Memory B cell (primary cell): ENCODE measurements around the gene SLC6A19.

Experiments used
- ATAC-seq: fragments of 150-1000 bp; cut with Tn5 transposase; 2 replicates; pipeline ENCODE4 v1.10.0; 2021; ENCODE audit warnings: low read depth, mild to moderate bottlenecking, moderate library complexity
- DNase-seq, 2 donors: peaks; one replicate each; pipeline ENCODE4 v3.0.0; 2022; ENCODE audit warnings: low spot score in 2 of 2
- H3K27ac Mint-ChIP-seq: one replicate; pipeline ENCODE4 v1.8.0; 2022; ENCODE audit warnings: mild to moderate bottlenecking, moderate library complexity, mixed read lengths
- H3K27me3 Mint-ChIP-seq: one replicate; pipeline ENCODE4 v1.8.0; 2022; ENCODE audit warnings: mixed read lengths
- H3K36me3 Mint-ChIP-seq: one replicate; pipeline ENCODE4 v1.8.0; 2022; ENCODE audit warnings: mild to moderate bottlenecking, mixed read lengths
- H3K4me1 Mint-ChIP-seq: one replicate; pipeline ENCODE4 v1.8.0; 2022; ENCODE audit warnings: mixed read lengths
- H3K4me3 Mint-ChIP-seq: one replicate; pipeline ENCODE4 v1.8.0; 2022; ENCODE audit warnings: mild to moderate bottlenecking, moderate library complexity, mixed read lengths
- H3K9me3 Mint-ChIP-seq: one replicate; pipeline ENCODE4 v1.8.0; 2022; ENCODE audit warnings: mixed read lengths

Gene SLC6A19

GRCh38 chr5:1202026-1202797, 817 bp downstream of the SLC6A19 start:
- DNase-seq, result no peak
- Mint-ChIP-seq H3K36me3 (no peaks in the 10 kb centered on the region), H3K9me3 (no peaks in the 10 kb centered on the region), H3K27me3 (peaks cover 6% of the 10 kb centered on the region), H3K4me1 (no peaks in the 10 kb centered on the region), H3K4me3 (no peak overlapping the region), H3K27ac (no peak overlapping the region)
- no peak for ATAC-seq

- H3K9me3 Mint-ChIP-seq, result no peaks in the 10 kb centered on the region
- peaks cover 9% of the 10 kb centered on the region for H3K27me3 Mint-ChIP-seq
- H3K36me3 Mint-ChIP-seq, result no peaks in the 10 kb centered on the region
- H3K4me3 Mint-ChIP-seq, result no peak overlapping the region
- DNase-seq, result no peak
- no peaks in the 10 kb centered on the region for H3K4me1 Mint-ChIP-seq
- no peak overlapping the region for H3K27ac Mint-ChIP-seq
- ATAC-seq, result no peak
Observed at GRCh38 chr5:1202798-1203185, 1.4 kb downstream of the SLC6A19 start.

GRCh38 chr5:1203311-1203967, 2.0 kb downstream of the SLC6A19 start:
- Mint-ChIP-seq H3K27ac (no peak overlapping the region), H3K9me3 (no peaks in the 10 kb centered on the region), H3K4me1 (no peaks in the 10 kb centered on the region), H3K27me3 (peaks cover 9% of the 10 kb centered on the region), H3K36me3 (no peaks in the 10 kb centered on the region), H3K4me3 (no peak overlapping the region)
- ATAC-seq (no peak), DNase-seq (no peak)

DNA sequence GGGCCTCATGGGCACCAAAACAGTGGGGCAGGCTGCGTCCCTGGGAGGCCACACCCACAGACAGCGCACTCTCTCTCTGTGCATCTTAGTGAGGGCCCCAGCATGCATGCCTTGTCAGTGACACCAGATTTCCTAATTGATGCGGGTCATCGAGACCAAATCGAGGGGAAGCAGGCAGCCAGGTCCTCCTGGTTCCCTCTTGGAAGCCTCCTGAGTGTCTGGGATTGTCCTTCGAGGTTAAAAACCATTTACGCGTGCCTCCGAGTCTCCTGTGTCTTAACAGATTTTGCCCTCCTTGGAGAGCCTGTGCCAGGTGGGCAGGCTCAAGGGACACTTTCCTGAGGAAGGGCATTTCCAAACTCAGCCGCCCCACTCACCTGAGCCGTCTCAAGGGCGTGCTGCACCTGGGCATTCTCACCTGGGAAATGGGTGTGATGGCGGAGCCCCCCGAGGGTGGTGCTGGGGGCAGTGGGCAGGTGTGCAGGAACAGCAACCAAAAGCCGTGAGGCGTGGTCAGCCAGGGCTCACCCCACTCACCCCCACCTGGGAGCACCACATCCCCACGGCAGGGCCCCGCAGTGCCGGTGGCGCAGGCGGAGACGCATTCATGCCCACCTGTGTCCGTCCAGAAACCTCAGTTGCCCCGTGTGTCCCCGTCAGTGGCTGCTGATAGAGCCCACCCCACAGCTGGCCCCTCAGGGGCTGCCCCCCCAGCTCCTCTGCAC, 2.7 kb downstream of the SLC6A19 start:
- no peak for ATAC-seq
- Mint-ChIP-seq H3K27me3 (peaks cover 9% of the 10 kb centered on the region), H3K4me3 (no peak overlapping the region), H3K9me3 (no peaks in the 10 kb centered on the region), H3K4me1 (no peaks in the 10 kb centered on the region), H3K27ac (no peak overlapping the region), H3K36me3 (no peaks in the 10 kb centered on the region)
- no peak for DNase-seq

GRCh38 chr5:1204693-1205242, 3.4 kb downstream of the SLC6A19 start:
- DNase-seq, result no peak
- Mint-ChIP-seq H3K36me3 (no peaks in the 10 kb centered on the region), H3K27ac (no peak overlapping the region), H3K4me3 (no peak overlapping the region), H3K9me3 (no peaks in the 10 kb centered on the region), H3K27me3 (peaks cover 14% of the 10 kb centered on the region), H3K4me1 (no peaks in the 10 kb centered on the region)
- ATAC-seq, result no peak

DNA sequence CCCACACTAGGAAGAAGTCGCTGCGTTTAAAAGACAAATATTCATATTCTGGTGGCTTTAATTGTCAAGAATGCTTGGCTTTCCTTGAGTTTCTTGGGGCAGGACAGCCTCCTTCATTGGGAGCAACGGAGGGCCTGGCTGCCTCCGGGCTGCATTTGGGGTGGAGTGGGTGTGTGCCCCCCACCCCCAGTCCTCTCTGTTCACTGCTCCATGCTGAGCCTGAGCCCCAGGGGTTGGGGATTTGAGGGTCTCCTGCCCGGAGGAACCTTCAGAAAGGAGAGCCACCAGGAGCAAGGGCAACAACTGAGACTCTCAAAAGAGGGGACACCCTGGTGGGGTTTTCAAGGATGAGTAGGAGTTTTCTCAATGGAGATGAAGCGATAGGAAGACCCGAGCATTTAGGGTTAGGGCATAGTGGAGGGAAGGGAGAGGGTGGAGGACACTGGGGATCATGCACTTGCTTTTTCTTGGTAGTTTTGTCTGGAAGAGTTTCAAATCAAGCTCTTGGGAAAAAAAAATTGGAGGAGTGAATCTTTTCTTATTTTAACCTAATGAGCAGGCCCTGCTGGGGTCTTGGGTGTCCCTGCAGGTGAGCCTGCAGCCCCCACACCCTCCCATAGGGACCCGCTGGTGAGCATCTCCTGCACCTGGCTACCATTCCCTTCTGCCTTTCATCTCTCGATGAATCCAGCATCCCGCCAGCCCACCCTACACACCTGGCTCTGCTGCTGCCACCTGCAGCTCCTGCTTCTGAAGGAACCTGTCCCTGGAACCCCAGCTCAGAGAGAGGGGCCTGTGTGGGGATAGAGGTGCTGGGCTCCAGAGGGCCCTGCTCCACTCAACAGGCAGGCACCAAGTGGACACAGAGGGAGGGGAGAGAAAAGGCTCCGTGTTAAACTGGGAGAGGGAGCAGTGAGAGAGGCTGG, 4.1 kb downstream of the SLC6A19 start:
- no peaks in the 10 kb centered on the region for H3K9me3 Mint-ChIP-seq
- H3K36me3 Mint-ChIP-seq, result no peaks in the 10 kb centered on the region
- no peak overlapping the region for H3K27ac Mint-ChIP-seq
- H3K27me3 Mint-ChIP-seq, result peaks cover 15% of the 10 kb centered on the region
- H3K4me1 Mint-ChIP-seq, result no peaks in the 10 kb centered on the region
- no peak overlapping the region for H3K4me3 Mint-ChIP-seq
- ATAC-seq (no peak), DNase-seq (no peak)

DNA sequence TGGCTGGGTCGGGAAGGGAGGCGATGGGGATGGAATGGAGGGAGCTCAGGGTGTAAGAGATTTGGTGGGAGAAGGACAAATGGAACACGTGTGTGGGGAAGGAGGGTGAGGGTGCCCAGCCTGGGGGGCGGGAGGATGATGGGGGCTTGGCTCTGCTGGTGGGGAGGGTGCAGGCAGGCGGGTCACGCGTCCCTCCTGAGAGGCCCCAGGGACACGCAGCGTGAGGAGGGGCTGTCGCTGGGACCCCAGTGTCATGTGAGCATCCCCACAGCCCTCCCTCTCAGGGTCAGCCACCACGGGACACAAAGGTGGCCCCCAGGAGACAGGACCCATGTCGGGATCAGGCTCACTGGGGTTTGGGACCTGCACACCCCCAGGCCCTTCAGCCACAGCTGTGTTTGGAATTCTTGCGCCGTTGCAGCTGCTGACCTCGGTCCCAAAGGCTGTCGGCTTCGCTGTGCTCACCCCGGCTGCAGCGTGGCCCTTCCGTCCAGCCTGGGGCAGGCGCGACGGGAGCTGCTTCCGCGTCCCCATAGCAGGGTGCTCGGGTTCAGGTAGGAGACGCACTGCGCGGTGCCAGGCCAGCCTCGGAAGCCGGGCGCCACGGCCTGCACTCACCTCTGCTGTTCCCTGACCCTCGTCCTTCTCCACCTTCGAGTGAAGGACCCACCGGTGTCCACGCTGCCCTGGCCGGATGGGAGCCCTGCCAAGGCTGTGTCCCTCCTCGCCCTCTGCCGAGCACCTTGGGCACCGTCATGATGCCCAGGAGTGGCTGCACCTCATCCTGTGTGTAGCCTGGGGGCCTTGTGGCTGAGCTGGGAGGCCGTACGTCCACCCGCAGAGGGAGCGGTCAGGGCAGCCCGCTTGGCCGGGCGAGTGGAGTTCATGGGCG, 5.4 kb downstream of the SLC6A19 start:
- ATAC-seq (no peak), DNase-seq (no peak)
- H3K4me3 Mint-ChIP-seq, result no peak overlapping the region
- H3K27ac Mint-ChIP-seq, result no peak overlapping the region
- H3K36me3 Mint-ChIP-seq, result no peaks in the 10 kb centered on the region
- no peaks in the 10 kb centered on the region for H3K9me3 Mint-ChIP-seq
- no peaks in the 10 kb centered on the region for H3K4me1 Mint-ChIP-seq
- peaks cover 15% of the 10 kb centered on the region for H3K27me3 Mint-ChIP-seq

GRCh38 chr5:1207555-1207954, 6.2 kb downstream of the SLC6A19 start:
- ATAC-seq (no peak), DNase-seq (no peak)
- Mint-ChIP-seq H3K9me3 (no peaks in the 10 kb centered on the region), H3K36me3 (no peaks in the 10 kb centered on the region), H3K27me3 (peaks cover 15% of the 10 kb centered on the region), H3K4me1 (no peaks in the 10 kb centered on the region), H3K4me3 (no peak overlapping the region), H3K27ac (no peak overlapping the region)

DNA sequence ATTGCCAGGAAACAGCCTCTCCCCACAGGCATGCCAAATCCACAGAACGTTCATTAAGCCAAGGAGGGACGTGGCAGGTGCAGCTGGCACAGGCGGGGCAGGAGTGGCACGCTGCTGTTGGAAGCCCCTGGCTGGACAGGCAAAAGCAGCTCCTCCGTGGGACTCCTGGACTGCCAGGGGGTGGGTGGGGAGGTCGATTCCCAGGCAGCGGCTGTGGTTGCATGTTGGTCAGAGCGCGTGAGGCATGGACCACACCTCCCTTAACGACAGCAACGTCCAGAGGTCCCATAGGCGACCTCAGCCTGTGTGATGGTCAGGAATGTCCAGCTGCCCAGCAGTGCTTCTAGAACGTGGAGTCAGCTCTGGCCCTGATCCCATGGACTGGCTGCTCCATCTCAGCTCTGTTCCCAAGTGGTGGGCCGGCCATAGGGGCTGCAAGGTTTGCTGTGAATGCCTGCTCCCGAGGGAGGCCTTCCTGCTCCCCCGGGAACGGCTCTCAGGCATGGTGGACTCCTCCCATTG, 6.9 kb downstream of the SLC6A19 start:
- Mint-ChIP-seq H3K4me1 (no peaks in the 10 kb centered on the region), H3K9me3 (no peaks in the 10 kb centered on the region), H3K27me3 (peaks cover 15% of the 10 kb centered on the region), H3K4me3 (no peak overlapping the region), H3K36me3 (no peaks in the 10 kb centered on the region), H3K27ac (no peak overlapping the region)
- ATAC-seq, result no peak
- no peak for DNase-seq

DNA sequence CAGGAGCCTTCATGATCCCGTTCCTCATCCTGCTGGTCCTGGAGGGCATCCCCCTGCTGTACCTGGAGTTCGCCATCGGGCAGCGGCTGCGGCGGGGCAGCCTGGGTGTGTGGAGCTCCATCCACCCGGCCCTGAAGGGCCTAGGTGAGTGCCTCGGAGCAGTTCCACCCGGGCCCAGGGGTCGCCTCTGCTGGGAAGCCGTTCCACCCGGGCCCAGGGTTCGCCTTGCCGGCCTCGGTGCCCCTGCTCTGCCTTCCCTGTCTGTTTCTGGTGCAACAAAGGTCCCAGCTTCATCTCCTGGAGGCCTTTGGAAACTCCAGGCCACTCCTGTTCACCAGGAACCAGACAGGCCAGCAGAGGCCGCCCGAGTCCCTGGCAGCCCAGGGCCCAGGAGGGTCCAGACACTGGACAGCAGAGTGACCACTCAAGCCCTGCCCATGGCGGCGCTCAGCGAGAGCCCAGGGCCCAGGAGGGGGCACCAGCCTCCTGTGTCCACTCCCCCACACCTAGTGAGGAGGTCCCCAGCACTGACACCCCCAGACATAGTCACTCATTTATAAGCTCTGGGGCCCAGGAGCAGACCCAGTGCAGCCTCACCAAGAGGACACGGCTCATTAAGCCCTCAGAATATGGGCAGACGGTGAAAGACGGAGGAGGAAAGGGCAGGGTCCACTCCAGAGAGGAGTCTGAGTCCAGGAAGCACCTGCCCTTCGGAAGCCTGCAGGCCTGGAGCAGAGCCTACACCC, 7.5 kb downstream of the SLC6A19 start:
- Mint-ChIP-seq H3K4me1 (no peaks in the 10 kb centered on the region), H3K27ac (no peak overlapping the region), H3K27me3 (peaks cover 15% of the 10 kb centered on the region), H3K4me3 (no peak overlapping the region), H3K9me3 (no peaks in the 10 kb centered on the region), H3K36me3 (no peaks in the 10 kb centered on the region)
- ATAC-seq (no peak), DNase-seq (no peak)

DNA sequence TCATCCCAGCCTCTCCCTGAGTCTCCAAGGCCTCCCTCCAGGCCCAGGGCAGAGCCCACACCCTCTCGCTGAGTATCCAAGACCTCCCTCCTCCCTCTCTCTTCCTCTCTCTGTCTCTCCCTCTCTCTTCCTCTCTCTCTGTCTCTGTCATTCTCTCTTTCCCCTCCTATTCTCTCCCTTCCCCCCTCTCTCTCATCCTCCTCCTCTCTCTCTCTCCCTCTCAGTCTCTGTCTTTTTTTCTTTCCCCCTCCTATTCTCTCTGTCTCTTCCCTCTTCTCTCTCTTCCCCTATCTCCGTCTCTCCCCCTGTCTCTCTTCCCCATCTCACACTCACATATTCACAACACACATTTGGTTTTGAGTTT, 8.1 kb downstream of the SLC6A19 start:
- no peaks in the 10 kb centered on the region for H3K36me3 Mint-ChIP-seq
- ATAC-seq, result no peak
- no peak overlapping the region for H3K27ac Mint-ChIP-seq
- peaks cover 17% of the 10 kb centered on the region for H3K27me3 Mint-ChIP-seq
- no peak for DNase-seq
- H3K9me3 Mint-ChIP-seq, result no peaks in the 10 kb centered on the region
- no peaks in the 10 kb centered on the region for H3K4me1 Mint-ChIP-seq
- H3K4me3 Mint-ChIP-seq, result no peak overlapping the region
